Trophoblast cell (in vitro differentiated cells and primary cell): ENCODE data around the gene PAM16.

Experiments used
- DNase-seq, 2 donors: peaks; one replicate each; pipeline ENCODE4 v3.0.0-alpha.2; 2016
- H2AFZ ChIP-seq: 2 replicates; pipeline ENCODE4 v1.6.1; 2013; ENCODE audit warnings: low read length, moderate library complexity, mild to moderate bottlenecking; ENCODE audit not compliant: insufficient read depth, poor library complexity
- H2AK5ac ChIP-seq: 2 replicates; pipeline ENCODE4 v1.6.1; 2013; ENCODE audit warnings: mild to moderate bottlenecking, low read length
- H2BK120ac ChIP-seq: 2 replicates; pipeline ENCODE4 v1.6.1; 2013; ENCODE audit warnings: low read length, mild to moderate bottlenecking, moderate library complexity; ENCODE audit not compliant: insufficient read depth, poor library complexity
- H2BK12ac ChIP-seq: 2 replicates; pipeline ENCODE4 v1.6.1; 2013; ENCODE audit warnings: mild to moderate bottlenecking, low read length, moderate library complexity
- H2BK5ac ChIP-seq: 2 replicates; pipeline ENCODE4 v1.6.1; 2013; ENCODE audit warnings: low read length, low read depth, moderate library complexity, mild to moderate bottlenecking; ENCODE audit not compliant: poor library complexity
- H3K14ac ChIP-seq: 2 replicates; pipeline ENCODE4 v1.6.1; 2013; ENCODE audit warnings: mild to moderate bottlenecking, low read length
- H3K18ac ChIP-seq: 2 replicates; pipeline ENCODE4 v1.6.1; 2013; ENCODE audit warnings: mild to moderate bottlenecking, low read length
- H3K23ac ChIP-seq: 2 replicates; pipeline ENCODE4 v1.6.1; 2013; ENCODE audit warnings: low read length
- H3K27ac ChIP-seq: 2 replicates; pipeline ENCODE4 v1.5.1; 2013; ENCODE audit warnings: low read depth, mild to moderate bottlenecking, inconsistent platforms, low read length, moderate library complexity
- H3K27me3 ChIP-seq: 2 replicates; pipeline ENCODE4 v1.6.1; 2013; ENCODE audit warnings: inconsistent platforms, mild to moderate bottlenecking, low read length, moderate library complexity; ENCODE audit not compliant: insufficient read depth
- H3K36me3 ChIP-seq, 2 experiments: 1 replicate in 1 of 2; 2 replicates in 1 of 2; pipeline ENCODE4 v1.6.1; 2013; ENCODE audit warnings: low read length in 2 of 2, mild to moderate bottlenecking in 2 of 2, moderate library complexity in 1 of 2; ENCODE audit not compliant: insufficient read depth in 2 of 2, control insufficient read depth in 1 of 2
- H3K4ac ChIP-seq: 2 replicates; pipeline ENCODE4 v1.6.1; 2013; ENCODE audit warnings: low read depth, mild to moderate bottlenecking, low read length, moderate library complexity
- H3K4me1 ChIP-seq, 2 experiments: 1 replicate in 1 of 2; 2 replicates in 1 of 2; pipeline ENCODE4 v1.6.1; 2013; ENCODE audit warnings: low read length in 2 of 2, mild to moderate bottlenecking in 2 of 2, moderate library complexity in 1 of 2; ENCODE audit not compliant: insufficient read depth in 2 of 2, control insufficient read depth in 1 of 2
- H3K4me2 ChIP-seq: 2 replicates; pipeline ENCODE4 v1.6.1; 2013; ENCODE audit warnings: inconsistent platforms, mild to moderate bottlenecking, low read length, moderate library complexity
- H3K4me3 ChIP-seq: 2 replicates; pipeline ENCODE4 v1.5.1; 2013; ENCODE audit warnings: mild to moderate bottlenecking, low read depth, low read length, inconsistent platforms
- H3K79me1 ChIP-seq: one replicate; pipeline ENCODE4 v1.6.1; 2013; ENCODE audit warnings: low read length
- H3K79me2 ChIP-seq: 2 replicates; pipeline ENCODE4 v1.6.1; 2013; ENCODE audit warnings: low read length, mild to moderate bottlenecking; ENCODE audit not compliant: control insufficient read depth, insufficient read depth, poor library complexity
- H3K9ac ChIP-seq: 2 replicates; pipeline ENCODE4 v1.6.1; 2013; ENCODE audit warnings: mild to moderate bottlenecking, low read length
- H3K9me3 ChIP-seq: 2 replicates; pipeline ENCODE4 v1.6.1; 2013; ENCODE audit warnings: low read depth, mild to moderate bottlenecking, control low read depth, inconsistent platforms, low read length; ENCODE audit not compliant: insufficient read depth
- H4K12ac ChIP-seq: 2 replicates; pipeline ENCODE4 v1.6.1; 2013; ENCODE audit warnings: low read depth, mild to moderate bottlenecking, low read length, moderate library complexity
- H4K8ac ChIP-seq: 2 replicates; pipeline ENCODE4 v1.6.1; 2013; ENCODE audit warnings: low read depth, mild to moderate bottlenecking, low read length, moderate library complexity
- H4K91ac ChIP-seq: one replicate; pipeline ENCODE4 v1.6.1; 2013; ENCODE audit warnings: low read depth, mild to moderate bottlenecking, low read length, moderate library complexity
- WGBS: extraction: QIAGEN DNeasy Blood & Tissue Kit; methylation state at CpG from one replicate; pipeline ENCODE4 v1.1.7; 2013; ENCODE audit warnings: missing lambda C conversion rate; ENCODE audit not compliant: insufficient read length, insufficient coverage; ENCODE audit errors: extremely low coverage; 5-methylcytosine and 5-hydroxymethylcytosine counted together

The PAM16 gene

DNA sequence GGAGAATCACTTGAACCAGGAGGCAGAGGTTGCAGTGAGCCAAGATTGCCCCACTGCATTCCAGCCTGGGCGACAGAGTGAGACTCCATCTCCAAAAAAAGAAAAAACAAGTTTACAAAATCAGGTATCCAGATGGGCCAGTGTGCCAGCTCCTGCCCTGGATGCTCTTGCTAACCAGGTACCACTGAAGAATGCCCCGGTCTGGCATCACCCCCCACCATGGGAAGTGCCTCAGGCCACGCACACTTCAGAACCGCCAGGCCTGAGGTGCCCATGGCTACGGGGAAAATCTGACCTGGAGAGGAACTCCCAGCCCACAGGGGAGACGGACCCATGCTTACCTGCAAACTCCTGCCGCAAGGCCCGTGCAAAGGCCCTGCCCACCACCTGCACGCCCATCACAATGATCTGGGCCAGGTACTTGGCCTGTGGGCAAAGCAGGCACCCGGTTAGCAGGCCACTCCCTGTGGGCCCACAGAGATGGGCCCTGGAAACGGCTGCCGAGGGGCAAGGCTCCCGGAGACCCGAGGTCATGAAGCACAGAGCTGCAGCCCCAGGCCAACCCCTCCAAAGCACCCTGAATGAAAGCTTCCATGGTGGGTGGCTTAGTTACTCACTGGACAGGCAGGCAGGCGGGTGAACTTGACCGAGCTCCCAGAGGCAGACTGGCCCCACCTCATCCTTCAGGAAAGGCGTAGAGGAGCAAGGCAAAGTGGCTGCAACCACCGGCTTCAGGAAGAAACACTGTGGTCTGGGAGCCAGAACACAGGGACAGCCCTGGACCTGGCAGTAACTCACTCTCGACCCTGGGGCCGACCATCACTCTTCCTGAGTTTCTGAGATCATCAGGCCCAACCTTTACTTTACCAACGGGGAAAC is 8.0 kb downstream of the PAM16 start:
- DNase-seq: no peak
- H2AK5ac ChIP-seq: no peak overlapping the region
- no peaks in the 10 kb centered on the region for H3K79me1 ChIP-seq
- no peak overlapping the region for H4K12ac ChIP-seq
- no peak overlapping the region for H4K8ac ChIP-seq
- peaks cover 3% of the 10 kb centered on the region for H3K79me2 ChIP-seq
- H3K27ac ChIP-seq: no peak overlapping the region
- H2BK5ac ChIP-seq: no peak overlapping the region
- no peak overlapping the region for H3K23ac ChIP-seq
- no peak overlapping the region for H2AFZ ChIP-seq
- no peak overlapping the region for H4K91ac ChIP-seq
- H3K4me1 ChIP-seq: no peaks in the 10 kb centered on the region
- H3K4ac ChIP-seq: peak overlapping the region; percentile 57
- peak overlapping the region; percentile 43 for H3K18ac ChIP-seq
- H3K14ac ChIP-seq: no peak overlapping the region
- WGBS: no CpG with 5 or more reads among the region's 21 CpGs
- peak overlapping the region; percentile 18 for H3K4me3 ChIP-seq
- H2BK120ac ChIP-seq: no peak overlapping the region
- peaks cover 2% of the 10 kb centered on the region for H3K9me3 ChIP-seq
- no peak overlapping the region for H3K9ac ChIP-seq
- H3K4me2 ChIP-seq: no peak overlapping the region
- peaks cover 35 to 46% of the 10 kb centered on the region in 2 experiments for H3K36me3 ChIP-seq
- no peak overlapping the region for H2BK12ac ChIP-seq
- no peaks in the 10 kb centered on the region for H3K27me3 ChIP-seq

GRCh38 chr16:4341250-4341649 is 9.9 kb downstream of the PAM16 start:
- no peak overlapping the region for H3K23ac ChIP-seq
- peaks cover 2% of the 10 kb centered on the region for H3K9me3 ChIP-seq
- H2BK5ac ChIP-seq: no peak overlapping the region
- H3K79me2 ChIP-seq: peaks cover 3% of the 10 kb centered on the region
- H3K14ac ChIP-seq: no peak overlapping the region
- peak overlapping the region; percentile 6 for H4K12ac ChIP-seq
- H3K27ac ChIP-seq: no peak overlapping the region
- no peaks in the 10 kb centered on the region for H3K79me1 ChIP-seq
- peak overlapping the region; percentile 18 for H3K4me3 ChIP-seq
- no peak overlapping the region for H2AK5ac ChIP-seq
- no peak overlapping the region for H4K91ac ChIP-seq
- peaks cover 46 to 58% of the 10 kb centered on the region in 2 experiments for H3K36me3 ChIP-seq
- H3K9ac ChIP-seq: no peak overlapping the region
- H3K4me2 ChIP-seq: no peak overlapping the region
- no peak overlapping the region for H3K18ac ChIP-seq
- no peaks in the 10 kb centered on the region for H3K4me1 ChIP-seq
- no peak overlapping the region for H2AFZ ChIP-seq
- no peaks in the 10 kb centered on the region for H3K27me3 ChIP-seq
- WGBS: no CpG with 5 or more reads among the region's 13 CpGs
- no peak overlapping the region for H3K4ac ChIP-seq
- no peak overlapping the region for H2BK120ac ChIP-seq
- no peak for DNase-seq
- H2BK12ac ChIP-seq: no peak overlapping the region
- H4K8ac ChIP-seq: no peak overlapping the region

DNA sequence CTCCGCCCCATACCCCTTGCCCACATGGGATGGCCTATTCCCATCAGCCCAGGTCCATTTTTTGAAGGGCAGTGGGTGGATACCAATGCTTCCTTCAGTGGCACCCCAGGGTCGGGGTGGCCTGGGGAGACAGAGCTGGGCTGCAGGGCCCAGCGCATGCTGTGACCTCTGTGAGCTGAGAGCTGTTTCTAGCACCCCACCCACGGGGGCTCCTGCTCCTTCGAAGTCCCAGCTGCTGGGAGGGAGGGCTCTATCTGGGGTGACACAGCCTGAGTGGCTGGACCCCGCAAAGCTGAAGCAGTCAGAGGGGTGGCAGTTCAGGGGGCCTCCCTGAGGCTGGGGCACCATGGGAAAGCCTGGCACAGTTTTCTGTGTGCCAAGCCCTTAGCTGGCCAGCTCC is 10.7 kb downstream of the PAM16 start:
- H4K8ac ChIP-seq: no peak overlapping the region
- peaks cover 2% of the 10 kb centered on the region for H3K9me3 ChIP-seq
- H2BK120ac ChIP-seq: no peak overlapping the region
- no CpG with 5 or more reads among the region's 6 CpGs for WGBS
- no peaks in the 10 kb centered on the region for H3K27me3 ChIP-seq
- no peak overlapping the region for H2AFZ ChIP-seq
- no peak overlapping the region for H2BK12ac ChIP-seq
- H3K4ac ChIP-seq: no peak overlapping the region
- no peak overlapping the region for H3K23ac ChIP-seq
- H3K4me1 ChIP-seq: no peaks in the 10 kb centered on the region
- peaks cover 3% of the 10 kb centered on the region for H3K79me2 ChIP-seq
- DNase-seq: no peak
- H3K4me3 ChIP-seq: no peak overlapping the region
- no peak overlapping the region for H3K4me2 ChIP-seq
- H2AK5ac ChIP-seq: no peak overlapping the region
- no peaks in the 10 kb centered on the region for H3K79me1 ChIP-seq
- H2BK5ac ChIP-seq: no peak overlapping the region
- H3K36me3 ChIP-seq: peaks cover 51 to 62% of the 10 kb centered on the region in 2 experiments
- no peak overlapping the region for H3K14ac ChIP-seq
- no peak overlapping the region for H4K91ac ChIP-seq
- no peak overlapping the region for H3K18ac ChIP-seq
- no peak overlapping the region for H4K12ac ChIP-seq
- H3K9ac ChIP-seq: no peak overlapping the region
- H3K27ac ChIP-seq: no peak overlapping the region

DNA sequence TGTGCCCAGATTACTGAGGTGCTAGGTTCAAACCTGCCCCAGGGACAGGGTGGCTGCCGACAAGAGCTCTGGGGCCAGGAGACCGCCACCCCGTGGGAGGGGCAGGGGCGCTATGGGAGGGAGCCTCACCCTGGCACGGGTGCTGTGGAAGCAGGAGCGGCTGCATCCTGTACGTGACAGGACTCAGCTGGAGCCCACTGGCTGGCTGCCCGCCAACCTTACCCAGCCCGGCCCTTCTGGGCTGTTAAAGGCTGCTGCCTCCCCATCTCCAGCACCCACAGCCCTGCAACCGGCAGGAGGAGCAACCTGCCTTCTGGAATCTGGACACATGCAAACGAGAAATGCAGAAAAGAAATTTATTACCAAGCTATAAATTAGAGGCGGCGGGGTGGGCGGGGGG is 11.2 kb downstream of the PAM16 start:
- no peak overlapping the region for H4K12ac ChIP-seq
- H3K27me3 ChIP-seq: no peaks in the 10 kb centered on the region
- no peak overlapping the region for H3K9ac ChIP-seq
- no peak overlapping the region for H2BK120ac ChIP-seq
- H3K23ac ChIP-seq: no peak overlapping the region
- H3K9me3 ChIP-seq: peaks cover 2% of the 10 kb centered on the region
- H3K4me1 ChIP-seq: no peaks in the 10 kb centered on the region
- no peak overlapping the region for H2AFZ ChIP-seq
- H2BK5ac ChIP-seq: no peak overlapping the region
- H3K27ac ChIP-seq: no peak overlapping the region
- no peak overlapping the region for H3K14ac ChIP-seq
- WGBS: no CpG with 5 or more reads among the region's 14 CpGs
- H3K4me2 ChIP-seq: no peak overlapping the region
- H3K18ac ChIP-seq: no peak overlapping the region
- H3K4me3 ChIP-seq: no peak overlapping the region
- no peak overlapping the region for H4K91ac ChIP-seq
- peaks cover 56 to 64% of the 10 kb centered on the region in 2 experiments for H3K36me3 ChIP-seq
- H3K79me2 ChIP-seq: peaks cover 3% of the 10 kb centered on the region
- H2BK12ac ChIP-seq: no peak overlapping the region
- H4K8ac ChIP-seq: no peak overlapping the region
- no peaks in the 10 kb centered on the region for H3K79me1 ChIP-seq
- no peak overlapping the region for H3K4ac ChIP-seq
- no peak overlapping the region for H2AK5ac ChIP-seq
- no peak for DNase-seq
